Uterus (tissue), 4 donors: ENCODE measurements around the gene PRC1. TPM values are rescaled to one million over a fixed set of nuclear protein-coding genes. Genes with fewer than 3 reads are reported as not detected.
A peak's percentile ranks its signal among the peaks of the same experiment; 100 is the strongest.

ENCODE experiments used
- DNase-seq, 2 donors: peaks; one replicate each; pipeline ENCODE4 v3.0.0-alpha.2; 2019 to 2020
- H3K27ac ChIP-seq, 2 donors: fragments of 200-600 bp; sonication (generic); 1 replicate in 1 of 2; 2 replicates in 1 of 2; pipeline ENCODE4 v1.5.1; 2016 to 2018
- H3K27me3 ChIP-seq, 2 donors: fragments of 200-600 bp; sonication (generic); one replicate each; pipeline ENCODE4 v1.5.1; 2018 to 2019; ENCODE audit warnings: control low read depth in 1 of 2
- H3K36me3 ChIP-seq, 2 donors: fragments of 200-600 bp; sonication (generic); one replicate each; pipeline ENCODE4 v1.5.1; 2019; ENCODE audit warnings: control low read depth in 1 of 2
- H3K4me1 ChIP-seq, 2 donors: fragments of 200-600 bp; sonication (generic); one replicate each; pipeline ENCODE4 v1.5.1; 2018 to 2019; ENCODE audit warnings: control low read depth in 1 of 2
- H3K4me3 ChIP-seq, 2 donors: fragments of 200-600 bp; sonication (generic); 1 replicate in 1 of 2; 2 replicates in 1 of 2; pipeline ENCODE4 v1.5.1; 2018 to 2019; ENCODE audit warnings: mild to moderate bottlenecking in 1 of 2
- H3K9me3 ChIP-seq, 2 donors: fragments of 200-600 bp; sonication (generic); one replicate each; pipeline ENCODE4 v1.5.1; 2019; ENCODE audit warnings: control low read depth in 1 of 2
- POLR2A ChIP-seq, 2 donors: fragments of 450-650 bp; IDR thresholded peaks; one replicate each; pipeline ENCODE4 v1.6.1; 2016; ENCODE audit warnings: antibody characterized with exemption in 2 of 2, mild to moderate bottlenecking in 1 of 2, moderate library complexity in 1 of 2
- intact Hi-C: fragments of 100-400 bp; cut with DNase I; formaldehyde crosslinking; loops from one replicate; pipeline ENCODE4 v1.15.1; 2023; ENCODE audit warnings: low total_unique reads
- total RNA-seq, 4 donors: library from RNA; depleted of rRNA in 3 of 4; stranded (reverse); fragments of >200 nt in 3 of 4; gene quantifications; one replicate each; pipeline versions ENCODE4 v1.1.0 to v1.2.4, GENCODE V29; 2014 to 2023
- TF ChIP-seq, protein P1 (sequence below), 4 experiments: fragments of 200-600 bp in 2 of 4; fragments of 450-650 bp in 2 of 4; sonication (generic) in 2 of 4; IDR thresholded peaks; one replicate each; pipeline ENCODE4 v1.5.1; 2016 to 2019; ENCODE audit warnings: antibody characterized with exemption in 4 of 4, mild to moderate bottlenecking in 2 of 4, moderate library complexity in 1 of 4
- donor health status: DM: yes; HTN: yes; CAD: no.

The PRC1 gene
- total RNA-seq, 4 donors from 2014 or later = 7.1 to 95.0 (median 9.4) TPM; not detected in 1

DNA sequence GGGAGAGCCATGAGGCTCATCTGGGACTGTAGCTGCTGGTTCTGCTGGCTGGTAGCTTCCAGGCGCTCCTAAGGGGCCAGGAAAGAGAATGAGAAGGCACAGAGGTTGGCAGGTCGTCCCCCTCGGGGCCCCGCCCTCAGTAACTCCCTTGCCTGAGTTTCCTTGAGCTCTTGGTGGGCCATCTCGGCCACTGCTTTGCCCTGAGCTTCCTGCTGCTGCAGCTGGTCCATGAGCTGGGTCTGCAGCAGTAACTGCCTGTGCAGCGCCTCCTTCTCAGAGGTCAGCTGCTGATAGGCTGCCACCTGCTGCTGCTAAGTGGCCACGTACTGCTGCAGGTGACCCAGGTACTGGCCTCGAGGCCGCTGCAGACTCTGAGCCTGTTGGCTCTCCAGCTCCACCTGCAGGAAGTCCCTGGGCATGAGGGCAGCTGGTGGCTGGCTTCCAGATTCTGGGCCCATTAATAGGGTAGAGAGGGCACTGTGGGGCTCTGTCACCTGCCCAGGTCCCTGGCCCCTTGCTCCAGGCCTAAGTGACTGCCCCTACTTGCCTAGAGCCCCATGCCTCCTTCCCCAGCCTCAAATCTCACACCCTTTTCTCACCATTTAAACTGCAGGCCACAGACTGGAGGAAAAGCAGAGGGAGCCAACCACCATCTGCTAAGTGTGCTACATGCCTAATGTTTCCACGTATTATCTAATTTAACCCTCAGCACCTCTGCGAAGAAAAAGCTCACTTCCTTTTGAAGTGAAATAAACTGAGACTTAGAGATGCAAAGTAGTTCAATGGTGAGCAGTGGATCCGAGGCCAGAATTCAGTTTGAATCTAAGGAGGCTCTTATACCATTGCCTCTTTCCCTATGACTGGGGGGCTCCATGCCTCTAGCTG lies 38.8 kb upstream of the PRC1 start:
- DNase-seq = no peak
- no peaks in the 10 kb centered on the region for H3K4me1 ChIP-seq
- H3K4me3 ChIP-seq = no peak overlapping the region
- TF ChIP-seq, protein P1, sequence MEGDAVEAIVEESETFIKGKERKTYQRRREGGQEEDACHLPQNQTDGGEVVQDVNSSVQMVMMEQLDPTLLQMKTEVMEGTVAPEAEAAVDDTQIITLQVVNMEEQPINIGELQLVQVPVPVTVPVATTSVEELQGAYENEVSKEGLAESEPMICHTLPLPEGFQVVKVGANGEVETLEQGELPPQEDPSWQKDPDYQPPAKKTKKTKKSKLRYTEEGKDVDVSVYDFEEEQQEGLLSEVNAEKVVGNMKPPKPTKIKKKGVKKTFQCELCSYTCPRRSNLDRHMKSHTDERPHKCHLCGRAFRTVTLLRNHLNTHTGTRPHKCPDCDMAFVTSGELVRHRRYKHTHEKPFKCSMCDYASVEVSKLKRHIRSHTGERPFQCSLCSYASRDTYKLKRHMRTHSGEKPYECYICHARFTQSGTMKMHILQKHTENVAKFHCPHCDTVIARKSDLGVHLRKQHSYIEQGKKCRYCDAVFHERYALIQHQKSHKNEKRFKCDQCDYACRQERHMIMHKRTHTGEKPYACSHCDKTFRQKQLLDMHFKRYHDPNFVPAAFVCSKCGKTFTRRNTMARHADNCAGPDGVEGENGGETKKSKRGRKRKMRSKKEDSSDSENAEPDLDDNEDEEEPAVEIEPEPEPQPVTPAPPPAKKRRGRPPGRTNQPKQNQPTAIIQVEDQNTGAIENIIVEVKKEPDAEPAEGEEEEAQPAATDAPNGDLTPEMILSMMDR (IDR thresholded peaks at IDR 0.05) = peak in 2 of 4 experiments; percentile 23 to 24
- no peak for TF ChIP-seq POLR2A (IDR thresholded peaks at IDR 0.05)
- H3K9me3 ChIP-seq = no peaks in the 10 kb centered on the region
- no peaks in the 10 kb centered on the region for H3K36me3 ChIP-seq
- no peaks in the 10 kb centered on the region for H3K27me3 ChIP-seq
- intact Hi-C loops = no loop called here
- no peak overlapping the region for H3K27ac ChIP-seq

DNA sequence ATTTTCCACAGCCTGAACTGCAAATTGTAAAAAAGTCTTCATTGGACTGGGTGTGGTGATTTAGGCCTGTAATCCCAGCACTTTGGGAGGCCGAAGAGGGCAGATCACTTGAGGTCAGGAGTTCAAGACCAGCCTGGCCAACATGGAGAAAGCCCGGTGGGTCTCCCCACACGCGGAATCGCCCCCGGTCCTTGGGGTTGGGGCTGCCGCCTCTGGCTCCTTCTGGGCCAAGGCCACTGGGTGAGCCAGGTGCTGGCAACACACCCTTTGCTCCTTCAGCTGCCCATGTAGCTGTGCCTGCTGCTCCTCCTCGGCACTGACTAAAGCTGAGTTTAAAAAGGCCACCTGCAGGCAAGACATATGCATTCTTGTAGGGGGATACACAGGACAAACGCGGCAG lies 37.5 kb upstream of the PRC1 start:
- Histone ChIP-seq H3K4me1 (no peaks in the 10 kb centered on the region), H3K9me3 (no peaks in the 10 kb centered on the region), H3K4me3 (no peak overlapping the region), H3K27me3 (no peaks in the 10 kb centered on the region), H3K36me3 (no peaks in the 10 kb centered on the region), H3K27ac (no peak overlapping the region)
- intact Hi-C loops = no loop called here
- no peak for DNase-seq
- TF ChIP-seq, protein P1 (IDR thresholded peaks at IDR 0.05) = no peak
- TF ChIP-seq POLR2A (IDR thresholded peaks at IDR 0.05) = no peak

GRCh38 chr15:91027677-91028076 lies 33.3 kb upstream of the PRC1 start:
- intact Hi-C loops = no loop called here
- Histone ChIP-seq H3K9me3 (no peaks in the 10 kb centered on the region), H3K27ac (no peak overlapping the region), H3K27me3 (no peaks in the 10 kb centered on the region), H3K4me3 (no peak overlapping the region), H3K36me3 (no peaks in the 10 kb centered on the region), H3K4me1 (no peaks in the 10 kb centered on the region)
- TF ChIP-seq, protein P1 (IDR thresholded peaks at IDR 0.05) = no peak
- TF ChIP-seq POLR2A (IDR thresholded peaks at IDR 0.05) = no peak
- DNase-seq = no peak

DNA sequence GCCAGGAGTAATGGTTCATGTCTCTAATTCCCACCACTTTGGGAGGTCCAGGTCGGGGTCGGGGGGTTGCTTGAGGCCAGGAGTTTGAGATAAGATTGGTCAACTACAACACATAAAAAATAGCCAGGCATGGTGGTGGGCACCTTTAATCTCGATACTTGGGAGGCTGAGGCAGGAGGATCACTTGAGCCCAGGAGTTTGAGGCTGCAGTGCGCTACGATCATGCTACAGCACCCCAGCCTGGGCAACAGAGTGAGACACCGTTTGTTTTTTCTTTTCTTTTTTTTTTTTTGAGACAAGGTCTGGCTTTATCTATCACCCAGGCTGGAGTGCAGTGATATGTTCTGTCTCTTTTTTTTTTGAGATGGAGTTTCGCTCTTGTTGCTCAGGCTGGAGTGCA lies 29.4 kb upstream of the PRC1 start:
- intact Hi-C loops = no loop called here
- Histone ChIP-seq H3K4me3 (no peak overlapping the region), H3K27ac (no peak overlapping the region), H3K36me3 (no peaks in the 10 kb centered on the region), H3K4me1 (no peaks in the 10 kb centered on the region), H3K9me3 (no peaks in the 10 kb centered on the region), H3K27me3 (no peaks in the 10 kb centered on the region)
- TF ChIP-seq, protein P1 (IDR thresholded peaks at IDR 0.05) = no peak
- TF ChIP-seq POLR2A (IDR thresholded peaks at IDR 0.05) = no peak
- DNase-seq = no peak

DNA sequence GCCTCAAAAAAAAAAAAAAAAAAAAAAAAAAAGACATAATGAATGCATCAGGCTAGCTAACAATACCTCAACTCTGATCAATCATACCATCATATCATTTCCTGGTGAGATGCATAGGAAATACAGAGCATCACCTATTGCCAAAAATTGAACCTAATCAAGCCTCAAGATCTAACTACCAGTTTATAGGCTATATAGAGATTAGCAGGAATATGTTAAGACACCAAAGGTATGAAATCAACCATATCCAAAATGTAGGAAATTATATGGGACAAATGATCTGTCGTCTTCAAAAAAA lies 28.4 kb upstream of the PRC1 start:
- no peak for DNase-seq
- no peaks in the 10 kb centered on the region for H3K36me3 ChIP-seq
- intact Hi-C loops = no loop called here
- H3K4me3 ChIP-seq = peak overlapping the region; percentile 65 to 88
- H3K4me1 ChIP-seq = no peaks in the 10 kb centered on the region
- peak overlapping the region; percentile 54 to 64 for H3K27ac ChIP-seq
- no peaks in the 10 kb centered on the region for H3K27me3 ChIP-seq
- H3K9me3 ChIP-seq = no peaks in the 10 kb centered on the region
- TF ChIP-seq, protein P1 (IDR thresholded peaks at IDR 0.05) = no peak
- no peak for TF ChIP-seq POLR2A (IDR thresholded peaks at IDR 0.05)
